Middle frontal gyrus (tissue), 1 donor: ENCODE measurements around the gene CTAGE8.
"Not testable (repeated sequence)": the region's sequence is repeated elsewhere in the genome, so short reads cannot be mapped to it uniquely, and the experiment has no call there.

Experiments
- DNase-seq: peaks from one replicate; pipeline ENCODE4 v3.0.0-alpha.2; 2015; ENCODE audit warnings: low spot score; ENCODE audit errors: extremely low spot score

CTAGE8 gene

DNA sequence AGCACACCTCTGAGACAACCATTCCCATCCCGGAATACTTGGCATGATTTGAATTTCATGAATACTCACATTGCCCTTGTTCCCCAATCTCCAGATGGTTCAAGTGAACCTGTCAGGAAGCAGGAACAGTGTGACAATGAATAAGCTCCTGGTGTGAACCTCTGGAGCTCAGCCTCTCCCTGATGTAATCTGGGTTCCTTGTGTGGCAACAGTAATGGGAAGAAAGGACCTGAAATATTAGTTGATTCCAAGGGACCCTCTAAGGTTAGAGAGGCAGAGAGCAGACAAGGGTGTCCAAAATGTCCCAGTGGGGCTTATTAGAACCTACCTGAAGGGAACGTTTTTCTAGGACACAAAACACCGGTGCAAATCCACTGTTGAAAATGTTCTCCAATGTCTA is 13.0 kb downstream of the CTAGE8 start:
- no peak for DNase-seq

DNA sequence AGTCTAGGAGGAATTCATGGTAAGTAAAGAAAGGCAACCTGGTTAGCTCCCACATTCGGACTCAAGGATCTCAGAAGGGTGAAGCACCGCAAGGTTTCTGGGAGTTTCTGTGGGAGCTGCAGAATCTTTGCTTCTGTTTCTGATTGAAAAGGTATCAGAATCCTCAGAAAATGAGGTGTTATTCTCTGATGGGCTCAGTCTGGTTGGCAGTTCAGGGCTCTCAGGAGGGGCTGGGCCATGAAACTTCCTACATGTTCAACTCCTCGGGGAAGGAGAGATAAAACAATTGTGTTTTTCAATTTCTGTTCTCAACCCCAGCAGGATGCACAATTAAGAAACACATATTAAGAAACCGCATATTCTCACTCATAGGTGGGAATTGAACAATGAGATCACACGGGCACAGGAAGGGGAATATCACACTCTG is 13.6 kb downstream of the CTAGE8 start:
- DNase-seq = no peak

DNA sequence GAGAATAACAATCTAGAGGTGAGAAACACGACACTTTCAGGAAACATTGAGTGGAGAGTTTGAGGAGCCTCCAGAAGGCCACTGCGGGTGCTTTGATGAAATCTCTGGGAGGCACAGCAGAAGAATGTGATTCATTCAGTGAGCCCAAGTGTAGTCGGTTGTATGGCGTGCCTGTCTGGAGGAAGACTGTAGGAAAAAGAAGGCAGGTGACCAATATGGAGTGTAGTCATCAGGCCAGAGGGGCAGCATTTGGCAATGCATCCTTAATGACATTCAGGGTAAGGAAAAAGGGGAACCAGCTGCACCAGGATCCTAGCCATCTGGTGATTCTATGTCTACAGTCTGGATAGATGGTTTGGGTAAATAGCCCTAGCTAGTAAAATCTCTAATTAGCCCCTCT is 16.8 kb downstream of the CTAGE8 start:
- DNase-seq = not testable (repeated sequence)

- not testable (repeated sequence) for DNase-seq
Measured at GRCh38 chr7:144247674-144248330, 21.3 kb downstream of the CTAGE8 start.

GRCh38 chr7:144246967-144247366 is 22.1 kb downstream of the CTAGE8 start:
- DNase-seq = not testable (repeated sequence)

DNA sequence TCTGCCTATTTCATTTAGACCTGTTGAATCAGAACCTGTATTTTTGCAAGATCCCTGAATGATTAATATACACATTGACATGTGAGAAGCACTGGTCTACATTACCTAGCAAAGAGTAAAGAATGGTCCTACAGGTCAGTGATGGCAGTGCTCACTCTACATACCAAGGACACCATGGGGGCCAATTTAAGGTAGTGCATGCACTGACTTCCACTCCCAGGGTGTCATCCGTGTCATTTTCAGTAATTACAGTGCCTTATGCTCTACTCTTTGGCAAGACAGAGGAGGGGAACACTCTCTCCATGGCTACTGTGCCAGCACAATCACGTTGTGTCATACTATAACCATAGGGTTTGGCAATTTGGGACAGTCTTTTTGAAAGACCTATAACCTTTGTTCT is 23.7 kb downstream of the CTAGE8 start:
- DNase-seq = not testable (repeated sequence)

- DNase-seq = not testable (repeated sequence)
Measured at GRCh38 chr7:144239365-144239764, 29.7 kb downstream of the CTAGE8 start, which contains the start of gene OR2A42. OR2A42 (minus strand) TSS chr7:144239605; CDS start chr7:144232843, 6,762 bp downstream.

DNA sequence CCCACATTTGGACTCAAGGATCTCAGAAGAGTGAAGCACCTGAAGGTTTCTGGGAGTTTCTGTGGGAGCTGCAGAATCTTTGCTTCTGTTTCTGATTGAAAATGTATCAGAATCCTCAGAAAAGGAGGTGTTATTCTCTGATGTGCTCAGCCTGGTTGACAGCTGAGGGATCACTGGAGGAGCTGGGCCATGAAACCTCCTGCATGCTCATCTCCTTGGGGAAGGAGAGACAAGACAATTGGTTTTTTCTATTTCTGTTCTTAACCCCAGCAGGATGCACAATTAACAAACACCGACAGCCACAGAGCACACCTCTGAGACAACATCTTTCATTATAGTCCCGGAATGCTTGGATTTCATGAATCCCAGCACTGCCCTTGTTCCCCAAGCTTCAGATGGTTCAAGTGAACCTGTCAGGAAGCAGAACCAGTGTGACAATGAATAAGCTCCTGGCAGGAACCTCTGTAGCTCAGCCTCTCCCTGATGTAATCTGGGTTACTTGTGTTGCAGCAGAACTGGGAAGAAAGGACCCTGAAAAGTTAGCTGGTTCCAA is 30.5 kb downstream of the CTAGE8 start:
- DNase-seq = not testable (repeated sequence)

GRCh38 chr7:144233039-144233438 is 36.0 kb downstream of the CTAGE8 start:
- not testable (repeated sequence) for DNase-seq

GRCh38 chr7:144231027-144231426 is 38.1 kb downstream of the CTAGE8 start:
- not testable (repeated sequence) for DNase-seq

- DNase-seq = not testable (repeated sequence)
Measured at GRCh38 chr7:144228810-144229209, 40.3 kb downstream of the CTAGE8 start.

DNA sequence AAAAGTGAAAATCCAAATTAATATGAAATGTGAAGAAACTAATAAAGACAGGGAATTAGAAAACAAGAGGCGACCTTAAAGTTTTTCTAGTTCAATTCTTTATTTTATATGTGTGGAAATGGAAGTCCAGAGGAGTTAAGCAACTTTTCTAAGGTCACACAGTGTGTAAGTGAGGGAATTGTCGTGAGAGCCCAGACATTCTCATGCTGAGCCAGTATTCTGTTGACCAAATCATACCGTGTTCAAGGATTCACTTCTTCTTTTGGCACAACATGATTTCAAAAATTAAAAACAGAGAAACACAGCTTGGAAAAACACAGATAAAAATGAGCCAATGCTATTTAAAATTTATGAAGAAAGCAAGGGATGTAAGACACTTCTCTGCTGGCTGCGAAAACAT is 42.2 kb downstream of the CTAGE8 start:
- DNase-seq = not testable (repeated sequence)

- not testable (repeated sequence) for DNase-seq
Measured at GRCh38 chr7:144223675-144224074, 45.4 kb downstream of the CTAGE8 start.

DNA sequence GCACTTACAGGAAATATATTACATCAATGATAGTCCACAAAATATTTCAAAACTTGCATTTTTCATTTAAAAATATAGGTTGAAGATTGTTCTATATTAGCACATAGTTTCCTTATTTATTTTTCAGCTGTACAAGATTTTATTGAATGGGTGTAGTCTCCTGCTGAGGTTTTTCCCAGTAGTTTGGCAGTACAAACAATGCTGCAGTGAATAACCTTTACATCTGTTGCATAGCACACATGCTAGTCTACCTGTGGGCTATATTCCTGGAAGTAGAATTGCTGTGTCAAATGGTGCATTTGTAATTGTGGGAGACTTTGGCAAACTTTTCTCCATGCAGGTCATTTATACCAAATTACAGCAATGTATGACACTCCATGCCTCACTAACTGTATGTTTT is 48.6 kb downstream of the CTAGE8 start:
- DNase-seq = not testable (repeated sequence)

GRCh38 chr7:144219149-144219548 is 49.9 kb downstream of the CTAGE8 start:
- DNase-seq = not testable (repeated sequence)

GRCh38 chr7:144218581-144218980 is 50.5 kb downstream of the CTAGE8 start:
- not testable (repeated sequence) for DNase-seq

GRCh38 chr7:144217200-144217599 is 51.9 kb downstream of the CTAGE8 start:
- DNase-seq = not testable (repeated sequence)
